Neural progenitor cell (in vitro differentiated cells): ENCODE data around the gene NLGN4X. TPM values are rescaled to one million over a fixed set of nuclear protein-coding genes. Genes with fewer than 3 reads are reported as not detected.

Experiments
- DNase-seq: peaks from one replicate; pipeline ENCODE4 v3.0.0-alpha.2; 2016; ENCODE audit warnings: low spot score
- H2AFZ ChIP-seq: fragments of 200-600 bp; sonication (generic); replicated peaks from 2 replicates; pipeline ENCODE4 v1.6.1; 2016; ENCODE audit warnings: antibody characterized with exemption
- H3F3A ChIP-seq: fragments of 200-600 bp; sonication (generic); 2 replicates; pipeline ENCODE4 v1.6.1; 2016; ENCODE audit warnings: antibody characterized with exemption, low read depth
- H3K27ac ChIP-seq: fragments of 200-600 bp; sonication (generic); 2 replicates; pipeline ENCODE4 v1.5.1; 2016; ENCODE audit warnings: mild to moderate bottlenecking
- H3K27me3 ChIP-seq: fragments of 200-600 bp; sonication (generic); 2 replicates; pipeline ENCODE4 v1.6.1; 2016; ENCODE audit warnings: mild to moderate bottlenecking, moderate library complexity
- H3K36me3 ChIP-seq: fragments of 200-600 bp; sonication (generic); 2 replicates; pipeline ENCODE4 v1.5.1; 2016
- H3K4me1 ChIP-seq: fragments of 200-600 bp; sonication (generic); 2 replicates; pipeline ENCODE4 v1.6.1; 2016; ENCODE audit warnings: mixed run types
- H3K4me2 ChIP-seq: fragments of 200-600 bp; sonication (generic); 2 replicates; pipeline ENCODE4 v1.6.1; 2016
- H3K4me3 ChIP-seq: fragments of 200-600 bp; sonication (generic); 2 replicates; pipeline ENCODE4 v1.5.1; 2016
- H3K79me2 ChIP-seq: fragments of 200-600 bp; sonication (generic); 2 replicates; pipeline ENCODE4 v1.6.1; 2016; ENCODE audit warnings: low read depth
- H3K9ac ChIP-seq: fragments of 200-600 bp; sonication (generic); 2 replicates; pipeline ENCODE4 v1.6.1; 2016
- H3K9me3 ChIP-seq: fragments of 200-600 bp; sonication (generic); 2 replicates; pipeline ENCODE4 v1.5.1; 2016; ENCODE audit warnings: low read depth
- H4K20me1 ChIP-seq: fragments of 200-600 bp; sonication (generic); 2 replicates; pipeline ENCODE4 v1.6.1; 2016; ENCODE audit warnings: low read depth
- H3K27ac Mint-ChIP-seq: 3 replicates; pipeline ENCODE4 v1.8.0; 2021; ENCODE audit warnings: mixed read lengths
- H3K27me3 Mint-ChIP-seq: 2 replicates; pipeline ENCODE4 v1.8.0; 2022; ENCODE audit warnings: low read depth, mild to moderate bottlenecking, inconsistent platforms, moderate library complexity, mixed read lengths; ENCODE audit not compliant: insufficient read depth
- H3K36me3 Mint-ChIP-seq: 3 replicates; pipeline ENCODE4 v1.8.0; 2021; ENCODE audit warnings: mixed read lengths
- H3K4me1 Mint-ChIP-seq: 3 replicates; pipeline ENCODE4 v1.8.0; 2021; ENCODE audit warnings: mixed read lengths
- H3K4me3 Mint-ChIP-seq: 3 replicates; pipeline ENCODE4 v1.8.0; 2021; ENCODE audit warnings: mild to moderate bottlenecking, moderate library complexity, mixed read lengths
- H3K9me3 Mint-ChIP-seq: 3 replicates; pipeline ENCODE4 v1.8.0; 2020; ENCODE audit warnings: mixed read lengths
- EZH2 ChIP-seq: fragments of 200-600 bp; sonication (generic); IDR thresholded peaks from 2 replicates; pipeline ENCODE4 v1.6.1; 2017; ENCODE audit warnings: antibody characterized with exemption, mild to moderate bottlenecking, moderate library complexity
- EZH2phosphoT487 ChIP-seq: fragments of 200-600 bp; sonication (generic); IDR thresholded peaks from 2 replicates; pipeline ENCODE4 v1.6.1; 2017; ENCODE audit warnings: antibody characterized with exemption
- total RNA-seq: library from RNA; depleted of rRNA; stranded (reverse); fragments of >200 nt; gene quantifications from 2 replicates; pipeline ENCODE4 v1.2.3, GENCODE V29; 2015; ENCODE audit warnings: low replicate concordance
- TF ChIP-seq, protein P1 (sequence below): fragments of 200-600 bp; sonication (generic); IDR thresholded peaks from 2 replicates; pipeline ENCODE4 v1.5.1; 2017; ENCODE audit warnings: antibody characterized with exemption, mild to moderate bottlenecking

NLGN4X gene
- total RNA-seq, 1 donor from 2014 or later, result 10.1 TPM

DNA sequence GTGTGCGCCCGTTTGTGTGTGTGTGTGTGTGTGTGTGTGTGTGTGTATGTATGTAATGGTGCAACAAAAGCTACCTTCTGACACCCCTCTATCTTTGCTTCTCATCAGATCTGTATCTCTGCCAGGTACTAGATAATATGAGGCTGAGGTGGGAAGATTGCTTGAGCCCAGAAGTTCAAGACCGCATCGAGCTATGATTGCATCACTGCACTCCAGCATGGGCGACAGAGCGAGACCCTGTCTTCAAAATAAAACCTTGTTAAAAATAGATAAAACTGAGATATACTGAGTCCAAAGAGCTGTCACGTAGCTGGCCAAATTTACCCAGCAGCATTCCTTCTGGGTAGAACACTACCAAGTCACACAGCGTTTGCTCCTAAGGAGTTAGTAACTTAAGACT is 18.4 kb downstream of the NLGN4X start:
- no peak overlapping the region for H3K4me3 ChIP-seq
- H3K27ac Mint-ChIP-seq, result no peak overlapping the region
- no peak overlapping the region for H3K27ac ChIP-seq
- H3K9ac ChIP-seq, result no peak overlapping the region
- H3K79me2 ChIP-seq, result peaks cover 16% of the 10 kb centered on the region
- H3K27me3 ChIP-seq, result no peaks in the 10 kb centered on the region
- no peaks in the 10 kb centered on the region for H3K4me1 Mint-ChIP-seq
- H3K36me3 ChIP-seq, result no peaks in the 10 kb centered on the region
- peaks cover 51% of the 10 kb centered on the region for H3K36me3 Mint-ChIP-seq
- no peak overlapping the region for H3K4me3 Mint-ChIP-seq
- no peaks in the 10 kb centered on the region for H3F3A ChIP-seq
- H3K27me3 Mint-ChIP-seq, result peaks cover 3% of the 10 kb centered on the region
- TF ChIP-seq, protein P1, sequence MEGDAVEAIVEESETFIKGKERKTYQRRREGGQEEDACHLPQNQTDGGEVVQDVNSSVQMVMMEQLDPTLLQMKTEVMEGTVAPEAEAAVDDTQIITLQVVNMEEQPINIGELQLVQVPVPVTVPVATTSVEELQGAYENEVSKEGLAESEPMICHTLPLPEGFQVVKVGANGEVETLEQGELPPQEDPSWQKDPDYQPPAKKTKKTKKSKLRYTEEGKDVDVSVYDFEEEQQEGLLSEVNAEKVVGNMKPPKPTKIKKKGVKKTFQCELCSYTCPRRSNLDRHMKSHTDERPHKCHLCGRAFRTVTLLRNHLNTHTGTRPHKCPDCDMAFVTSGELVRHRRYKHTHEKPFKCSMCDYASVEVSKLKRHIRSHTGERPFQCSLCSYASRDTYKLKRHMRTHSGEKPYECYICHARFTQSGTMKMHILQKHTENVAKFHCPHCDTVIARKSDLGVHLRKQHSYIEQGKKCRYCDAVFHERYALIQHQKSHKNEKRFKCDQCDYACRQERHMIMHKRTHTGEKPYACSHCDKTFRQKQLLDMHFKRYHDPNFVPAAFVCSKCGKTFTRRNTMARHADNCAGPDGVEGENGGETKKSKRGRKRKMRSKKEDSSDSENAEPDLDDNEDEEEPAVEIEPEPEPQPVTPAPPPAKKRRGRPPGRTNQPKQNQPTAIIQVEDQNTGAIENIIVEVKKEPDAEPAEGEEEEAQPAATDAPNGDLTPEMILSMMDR, result no peak
- no peak for TF ChIP-seq EZH2
- TF ChIP-seq EZH2phosphoT487, result no peak
- peaks cover 5% of the 10 kb centered on the region for H3K4me1 ChIP-seq
- H3K4me2 ChIP-seq, result no peak overlapping the region
- H4K20me1 ChIP-seq, result no peaks in the 10 kb centered on the region
- H3K9me3 Mint-ChIP-seq, result peaks cover 56% of the 10 kb centered on the region
- no peak for DNase-seq
- H3K9me3 ChIP-seq, result no peaks in the 10 kb centered on the region
- H2AFZ ChIP-seq, result no peak overlapping the region

DNA sequence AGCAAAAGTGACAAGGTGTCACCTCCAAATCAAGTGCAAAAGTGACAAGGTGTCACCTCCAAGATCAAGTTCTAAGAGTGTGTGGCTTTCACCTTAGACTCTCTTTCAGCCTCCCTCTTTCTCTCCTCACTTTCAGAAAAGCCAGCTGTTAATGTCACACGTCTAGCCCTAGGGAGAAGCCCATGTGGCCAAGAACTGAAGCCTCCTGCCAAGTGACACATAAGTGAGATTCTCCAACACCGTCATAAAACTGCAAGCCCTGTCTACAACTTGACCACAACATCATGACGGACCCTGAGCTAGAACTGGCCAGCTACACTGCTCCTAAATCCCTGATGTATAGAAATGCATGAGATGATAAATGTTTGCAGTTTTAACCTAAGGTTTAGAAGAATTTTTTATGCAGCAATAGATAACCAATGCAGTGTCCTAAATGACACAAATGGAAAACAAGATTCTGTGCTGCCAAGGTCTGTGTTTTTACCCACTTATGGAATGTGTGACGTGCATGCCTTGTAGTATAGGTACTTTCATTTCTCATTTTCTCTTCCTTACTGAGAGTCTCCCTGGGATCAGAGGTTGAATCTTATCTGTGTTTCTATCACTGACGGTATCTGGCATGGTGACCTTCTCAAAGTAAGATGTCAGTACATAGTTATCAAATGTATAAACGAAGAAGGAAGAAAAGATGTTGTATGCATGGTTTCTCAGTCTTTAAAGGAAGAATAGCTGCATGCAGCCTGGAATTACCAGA is 25.0 kb downstream of the NLGN4X start:
- H3K27ac Mint-ChIP-seq, result no peak overlapping the region
- DNase-seq, result no peak
- no peak overlapping the region for H3K27ac ChIP-seq
- H3F3A ChIP-seq, result no peaks in the 10 kb centered on the region
- no peaks in the 10 kb centered on the region for H3K79me2 ChIP-seq
- H3K4me3 ChIP-seq, result no peak overlapping the region
- H3K36me3 ChIP-seq, result no peaks in the 10 kb centered on the region
- no peak overlapping the region for H3K4me3 Mint-ChIP-seq
- H4K20me1 ChIP-seq, result no peaks in the 10 kb centered on the region
- no peaks in the 10 kb centered on the region for H3K4me1 ChIP-seq
- no peak overlapping the region for H3K9ac ChIP-seq
- no peaks in the 10 kb centered on the region for H3K4me1 Mint-ChIP-seq
- H3K9me3 ChIP-seq, result no peaks in the 10 kb centered on the region
- TF ChIP-seq EZH2, result no peak
- TF ChIP-seq, protein P1, result no peak
- TF ChIP-seq EZH2phosphoT487, result no peak
- H3K9me3 Mint-ChIP-seq, result peaks cover 26% of the 10 kb centered on the region
- H3K4me2 ChIP-seq, result no peak overlapping the region
- no peaks in the 10 kb centered on the region for H3K27me3 ChIP-seq
- H3K36me3 Mint-ChIP-seq, result peaks cover 24% of the 10 kb centered on the region
- no peak overlapping the region for H2AFZ ChIP-seq
- H3K27me3 Mint-ChIP-seq, result no peaks in the 10 kb centered on the region

DNA sequence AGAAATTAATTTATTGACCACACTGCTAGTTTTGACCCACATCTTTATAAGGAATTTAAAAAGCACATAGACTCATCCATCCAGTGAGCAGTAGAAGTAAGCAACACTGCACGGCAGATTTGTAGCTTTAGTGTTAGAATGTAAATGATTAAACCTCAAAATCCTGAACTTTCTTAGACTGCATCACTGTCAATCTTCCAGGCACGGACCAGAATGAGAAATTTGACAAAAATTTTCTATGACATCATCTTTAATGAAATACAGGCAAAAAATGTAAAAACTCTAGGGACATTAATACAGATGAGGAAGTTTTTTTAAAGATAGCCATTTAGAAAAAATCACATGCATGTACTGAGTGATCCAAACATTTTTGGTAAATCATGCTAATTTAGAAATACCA is 29.2 kb downstream of the NLGN4X start:
- no peaks in the 10 kb centered on the region for H4K20me1 ChIP-seq
- no peak for DNase-seq
- no peaks in the 10 kb centered on the region for H3K27me3 ChIP-seq
- no peaks in the 10 kb centered on the region for H3F3A ChIP-seq
- H2AFZ ChIP-seq, result no peak overlapping the region
- no peak overlapping the region for H3K4me2 ChIP-seq
- H3K9ac ChIP-seq, result no peak overlapping the region
- Mint-ChIP-seq H3K36me3 (peaks cover 17% of the 10 kb centered on the region), H3K4me1 (no peaks in the 10 kb centered on the region), H3K27me3 (no peaks in the 10 kb centered on the region), H3K27ac (no peak overlapping the region), H3K4me3 (no peak overlapping the region), H3K9me3 (peaks cover 11% of the 10 kb centered on the region)
- H3K36me3 ChIP-seq, result no peaks in the 10 kb centered on the region
- H3K9me3 ChIP-seq, result no peaks in the 10 kb centered on the region
- TF ChIP-seq, protein P1, result no peak
- TF ChIP-seq EZH2phosphoT487 (no peak), EZH2 (no peak)
- no peaks in the 10 kb centered on the region for H3K4me1 ChIP-seq
- no peaks in the 10 kb centered on the region for H3K79me2 ChIP-seq
- H3K27ac ChIP-seq, result no peak overlapping the region
- H3K4me3 ChIP-seq, result no peak overlapping the region
